H1 (cell line): ENCODE results near the gene TDRD9. TPM values are rescaled to one million over a fixed set of nuclear protein-coding genes. Genes with fewer than 3 reads are reported as not detected.

ENCODE experiments used
- CTCF ChIA-PET: fragments of 300-600 bp; sonication (Branson Sonifier 250); formaldehyde crosslinking; loops from one replicate; lab custom pipeline; 2021; ENCODE audit not compliant: partially characterized antibody; lab: Charles Lee
- POLR2A ChIA-PET: fragments of 300-600 bp; sonication (Branson Sonifier 250); formaldehyde crosslinking; loops from one replicate; lab custom pipeline; 2021; ENCODE audit warnings: inconsistent platforms; ENCODE audit not compliant: partially characterized antibody; lab: Charles Lee
- DNase-seq, 2 experiments: peaks; one replicate each; pipeline versions ENCODE4 v3.0.0 to v3.0.0-alpha.2; 2010 to 2022; ENCODE audit warnings: low spot score in 2 of 2, low read depth in 1 of 2, mixed read lengths in 1 of 2
- FAIRE-seq: peaks from 2 replicates; lab custom pipeline; 2011; peaks lifted over from hg19 to GRCh38; lab: Jason Lieb, UNC
- H2AFZ ChIP-seq: 2 replicates; pipeline ENCODE4 v1.8.1; 2012; ENCODE audit warnings: low read length, inconsistent platforms
- H2AK5ac ChIP-seq: 2 replicates; pipeline ENCODE4 v1.6.1; 2013; ENCODE audit warnings: low read depth, low read length
- H2BK120ac ChIP-seq: replicated peaks from 2 replicates; pipeline ENCODE3; 2013; ENCODE audit warnings: low read depth, low read length, inconsistent platforms
- H2BK12ac ChIP-seq: 2 replicates; pipeline ENCODE4 v1.6.1; 2013; ENCODE audit warnings: low read depth, low read length
- H2BK15ac ChIP-seq: 2 replicates; pipeline ENCODE4 v1.6.1; 2013; ENCODE audit warnings: low read length
- H2BK20ac ChIP-seq: 2 replicates; pipeline ENCODE4 v1.6.1; 2013; ENCODE audit warnings: low read length
- H2BK5ac ChIP-seq: 2 replicates; pipeline ENCODE4 v1.6.1; 2013; ENCODE audit warnings: low read depth, low read length
- H3K14ac ChIP-seq: 2 replicates; pipeline ENCODE4 v1.6.1; 2013; ENCODE audit warnings: inconsistent platforms; ENCODE audit not compliant: insufficient read length
- H3K18ac ChIP-seq: 2 replicates; pipeline ENCODE4 v1.6.1; 2013; ENCODE audit warnings: low read length; ENCODE audit errors: extremely low read depth
- H3K23ac ChIP-seq: 2 replicates; pipeline ENCODE4 v1.6.1; 2013; ENCODE audit warnings: inconsistent platforms; ENCODE audit not compliant: insufficient read length
- H3K23me2 ChIP-seq: 2 replicates; pipeline ENCODE4 v1.6.1; 2013; ENCODE audit warnings: low read depth, low read length
- H3K27ac ChIP-seq: 2 replicates; pipeline ENCODE4 v1.6.1; 2011; ENCODE audit warnings: low read depth, low read length, inconsistent platforms
- H3K27me3 ChIP-seq, 4 experiments: replicated peaks in 1 of 4; 1 replicate in 1 of 4; 2 replicates in 3 of 4; pipeline versions ENCODE4 v1.6.1 to v1.8.1; 2011 to 2013; ENCODE audit warnings: low read length in 3 of 4, mild to moderate bottlenecking in 3 of 4, inconsistent platforms in 2 of 4, mixed read lengths in 2 of 4, moderate library complexity in 1 of 4; ENCODE audit not compliant: control insufficient read depth in 3 of 4, insufficient read depth in 3 of 4; ENCODE audit errors: extremely low read depth in 1 of 4
- H3K36me3 ChIP-seq, 4 experiments: 2 replicates each; pipeline versions ENCODE4 v1.6.1 to v1.8.1; 2011 to 2013; ENCODE audit warnings: mild to moderate bottlenecking in 4 of 4, low read length in 3 of 4, moderate library complexity in 2 of 4, control low read depth in 1 of 4, inconsistent platforms in 1 of 4; ENCODE audit not compliant: insufficient read depth in 4 of 4, control insufficient read depth in 2 of 4
- H3K4ac ChIP-seq: replicated peaks from 2 replicates; pipeline ENCODE3; 2013; ENCODE audit warnings: low read length, low read depth, mixed read lengths, inconsistent platforms; ENCODE audit not compliant: insufficient read length
- H3K4me1 ChIP-seq, 4 experiments: replicated peaks in 1 of 4; 1 replicate in 1 of 4; 2 replicates in 3 of 4; pipeline versions ENCODE4 v1.6.1 to v1.8.1; 2011 to 2013; ENCODE audit warnings: low read length in 3 of 4, inconsistent platforms in 2 of 4, mixed read lengths in 1 of 4; ENCODE audit not compliant: insufficient read depth in 4 of 4, control insufficient read depth in 3 of 4
- H3K4me2 ChIP-seq, 2 experiments: 2 replicates each; pipeline versions ENCODE4 v1.6.1 to v1.8.1; 2011 to 2013; ENCODE audit warnings: low read depth in 2 of 2, low read length in 2 of 2, control low read depth in 1 of 2, inconsistent platforms in 1 of 2, mild to moderate bottlenecking in 1 of 2; ENCODE audit not compliant: insufficient read depth in 1 of 2
- H3K4me3 ChIP-seq, 4 experiments: fragments of 200-600, 300-600 bp in 1 of 4; sonication (generic), shearing (Covaris generic), sonication (Bioruptor Twin) in 1 of 4; 2 replicates each; pipeline versions ENCODE4 v1.5.1 to v1.8.1; 2011 to 2016; ENCODE audit warnings: low read length in 4 of 4, low read depth in 3 of 4, control low read depth in 2 of 4, inconsistent platforms in 2 of 4, mild to moderate bottlenecking in 2 of 4, mixed read lengths in 1 of 4, moderate library complexity in 1 of 4; ENCODE audit not compliant: insufficient read depth in 2 of 4; ENCODE audit errors: extremely low read depth in 1 of 4
- H3K56ac ChIP-seq: replicated peaks from 2 replicates; pipeline ENCODE3; 2013; ENCODE audit warnings: low read depth, mild to moderate bottlenecking, mixed read lengths, low read length, inconsistent platforms; ENCODE audit not compliant: insufficient read length
- H3K79me1 ChIP-seq: 2 replicates; pipeline ENCODE4 v1.6.1; 2013; ENCODE audit warnings: low read depth, low read length, control low read depth
- H3K79me2 ChIP-seq, 2 experiments: 2 replicates each; pipeline versions ENCODE4 v1.6.1 to v1.8.1; 2012 to 2013; ENCODE audit warnings: low read length in 2 of 2, mild to moderate bottlenecking in 2 of 2, inconsistent platforms in 1 of 2; ENCODE audit not compliant: insufficient read depth in 2 of 2, control insufficient read depth in 1 of 2
- H3K9ac ChIP-seq, 4 experiments: replicated peaks in 1 of 4; 1 replicate in 1 of 4; 2 replicates in 3 of 4; pipeline versions ENCODE4 v1.6.1 to v1.8.1; 2011 to 2013; ENCODE audit warnings: low read depth in 3 of 4, low read length in 3 of 4, control low read depth in 2 of 4, mild to moderate bottlenecking in 2 of 4, moderate library complexity in 2 of 4, inconsistent platforms in 1 of 4; ENCODE audit errors: extremely low read depth in 1 of 4
- H3K9me3 ChIP-seq, 2 experiments: 2 replicates each; pipeline versions ENCODE4 v1.6.1 to v1.8.1; 2012 to 2013; ENCODE audit warnings: mild to moderate bottlenecking in 2 of 2, moderate library complexity in 2 of 2, control low read depth in 1 of 2, inconsistent platforms in 1 of 2, low read depth in 1 of 2, low read length in 1 of 2, mixed read lengths in 1 of 2; ENCODE audit not compliant: insufficient read depth in 2 of 2
- H4K20me1 ChIP-seq, 2 experiments: replicated peaks in 1 of 2; 2 replicates each; pipeline versions ENCODE3 to v1.8.1; 2011 to 2013; ENCODE audit warnings: inconsistent platforms in 2 of 2, low read length in 2 of 2, mild to moderate bottlenecking in 1 of 2; ENCODE audit not compliant: insufficient read depth in 2 of 2, control insufficient read depth in 1 of 2
- H4K5ac ChIP-seq: 2 replicates; pipeline ENCODE4 v1.6.1; 2013; ENCODE audit warnings: low read length, low read depth, mixed read lengths, inconsistent platforms; ENCODE audit not compliant: insufficient read length
- H4K8ac ChIP-seq: 2 replicates; pipeline ENCODE4 v1.8.0; 2013; ENCODE audit warnings: mild to moderate bottlenecking, moderate library complexity, low read length, inconsistent platforms; ENCODE audit not compliant: insufficient read depth; ENCODE audit errors: extremely low read depth
- H4K91ac ChIP-seq: replicated peaks from 2 replicates; pipeline ENCODE3; 2013; ENCODE audit warnings: low read length, mixed read lengths, inconsistent platforms; ENCODE audit not compliant: insufficient read length
- RNF2 ChIP-seq: fragments of 200-900, 300-1000 bp; sonication (generic); IDR thresholded peaks from 2 replicates; pipeline ENCODE4 v1.7.1; 2016; ENCODE audit warnings: borderline replicate concordance, low read depth, mild to moderate bottlenecking, antibody characterized with exemption, low read length; ENCODE audit not compliant: poor library complexity, severe bottlenecking; ENCODE audit errors: missing control alignments
- WGBS, 2 experiments: shearing (Covaris generic) in 1 of 2; methylation state at CpG; one replicate each; pipeline versions ENCODE4 v1.1.6 to v1.1.7; 2013 to 2015; ENCODE audit warnings: low lambda C conversion rate in 2 of 2, mixed read lengths in 2 of 2, inconsistent platforms in 1 of 2, low coverage in 1 of 2, missing lambda C conversion rate in 1 of 2; ENCODE audit not compliant: insufficient replicate concordance in 2 of 2, insufficient coverage in 1 of 2, insufficient read length in 1 of 2; ENCODE audit errors: extremely low coverage in 1 of 2, missing lambda C conversion rate in 1 of 2; 5-methylcytosine and 5-hydroxymethylcytosine counted together
- polyA plus RNA-seq, 7 experiments: library from polyadenylated mRNA; depleted of rRNA in 3 of 7; stranded (reverse) in 5 of 7; unstranded in 2 of 7; fragments of >200 nt in 5 of 7; fragments of 200-250 nt in 2 of 7; gene quantifications; 1 replicate in 5 of 7; 2 replicates in 1 of 7; 4 replicates in 1 of 7; pipeline versions ENCODE4 v1.2.1 to v1.2.3, GENCODE V29; 2011 to 2013; ENCODE audit warnings: missing spikeins in 2 of 7, mixed read lengths in 2 of 7
- total RNA-seq: library from RNA; stranded (reverse); fragmentation: NEBNext Ultra II Directional; extraction: Animal tissue kit (Norgen Biotek cat#: 25700); gene quantifications from 2 replicates; pipeline ENCODE4 v1.2.1, GENCODE V29; 2021

TDRD9 gene
- total and polyA plus RNA-seq, 2 of the 8 experiments (the other 6 are each of a cell fraction or from before 2014, with no cell fraction given), result not detected

DNA sequence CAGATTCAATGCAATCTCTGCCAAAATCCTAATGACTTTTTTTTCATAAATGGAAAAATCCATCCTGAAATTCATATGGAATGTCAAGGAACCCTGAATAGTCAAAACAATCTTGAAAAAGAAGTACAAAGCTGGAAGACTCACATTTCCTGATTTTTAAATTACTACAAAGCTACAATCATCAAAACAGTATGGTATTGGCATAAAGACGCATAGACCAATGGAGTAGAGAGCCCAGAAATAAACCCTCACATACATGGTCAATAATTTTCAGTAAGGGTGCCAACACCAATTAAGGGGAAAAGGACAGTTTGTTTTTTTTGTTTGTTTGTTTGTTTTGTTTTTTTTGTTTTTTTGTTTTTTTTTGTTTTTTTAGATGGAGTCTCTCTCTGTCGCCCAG, 18.7 kb downstream of the TDRD9 start:
- no peak overlapping the region for H3K56ac ChIP-seq
- H3K18ac ChIP-seq, result no peak overlapping the region
- H4K8ac ChIP-seq, result no peak overlapping the region
- no peak overlapping the region for H4K5ac ChIP-seq
- no peak overlapping the region for H2BK20ac ChIP-seq
- H3K79me1 ChIP-seq, result no peaks in the 10 kb centered on the region
- POLR2A ChIA-PET, result no interaction called here
- CTCF ChIA-PET, result interaction anchor here (0.8 to 1.5 kb wide), 4 partner anchors 15 to 138 kb away, joined by 3 to 5 read pairs (median 4); no protein-coding TSS in a partner anchor
- no peak overlapping the region for H3K27ac ChIP-seq
- no peak for TF ChIP-seq RNF2
- no peak overlapping the region for H2AK5ac ChIP-seq
- no peak overlapping the region for H3K14ac ChIP-seq
- FAIRE-seq (no peak), DNase-seq (no peak)
- no peaks in the 10 kb centered on the region for H3K23me2 ChIP-seq
- no peaks in the 10 kb centered on the region for H3K36me3 ChIP-seq
- H3K23ac ChIP-seq, result no peak overlapping the region
- no peak overlapping the region for H2BK12ac ChIP-seq
- no peak overlapping the region for H2BK120ac ChIP-seq
- WGBS, 2 experiments, result 94% methylated on average over 2 of the region's 2 CpGs; no CpG with 5 or more reads in 1 of the 2 experiments
- no peaks in the 10 kb centered on the region for H3K79me2 ChIP-seq
- no peak overlapping the region for H4K91ac ChIP-seq
- no peak overlapping the region for H2AFZ ChIP-seq
- H3K4ac ChIP-seq, result no peak overlapping the region
- no peaks in the 10 kb centered on the region for H3K4me1 ChIP-seq
- H3K4me3 ChIP-seq, result no peak overlapping the region
- H3K4me2 ChIP-seq, result no peak overlapping the region
- no peaks in the 10 kb centered on the region for H4K20me1 ChIP-seq
- H2BK15ac ChIP-seq, result no peak overlapping the region
- H3K9ac ChIP-seq, result no peak overlapping the region
- no peak overlapping the region for H2BK5ac ChIP-seq
- H3K27me3 ChIP-seq, result 0 out of 7 replicates have a peak, but pooled peaks cover 0 to 1% (median 0%) of the 10 kb centered on the region in 4 experiments
- H3K9me3 ChIP-seq, result peaks cover 2 to 3% of the 10 kb centered on the region in 2 experiments; a peak in 2 of 4 replicates
